DMS 273 (cell line): Measurements from ENCODE around the gene SEC16A.

ENCODE experiments used
- DNase-seq: peaks from one replicate; lab custom pipeline; 2025; ENCODE audit not compliant: unreplicated experiment; lab: John Stamatoyannopoulos, UW

The SEC16A gene

GRCh38 chr9:136482793-136483588 lies at the start of gene SEC16A:
TSS of gene SEC16A (minus strand) at chr9:136483040. CDS start at chr9:136477615, 5,425 bp downstream.
- peak; percentile 100 for DNase-seq

GRCh38 chr9:136531904-136532798 lies 49.3 kb upstream of the SEC16A start:
- DNase-seq: no peak

- DNase-seq: no peak
These were observed 48.5 kb upstream of the SEC16A start for GRCh38 chr9:136531186-136531903.

- DNase-seq: no peak
These were observed 47.7 kb upstream of the SEC16A start for GRCh38 chr9:136530461-136531089.

GRCh38 chr9:136529516-136530460 lies 46.9 kb upstream of the SEC16A start:
- peak; percentile 44 for DNase-seq

- no peak for DNase-seq
These were observed 46.0 kb upstream of the SEC16A start for GRCh38 chr9:136528716-136529341.

DNA sequence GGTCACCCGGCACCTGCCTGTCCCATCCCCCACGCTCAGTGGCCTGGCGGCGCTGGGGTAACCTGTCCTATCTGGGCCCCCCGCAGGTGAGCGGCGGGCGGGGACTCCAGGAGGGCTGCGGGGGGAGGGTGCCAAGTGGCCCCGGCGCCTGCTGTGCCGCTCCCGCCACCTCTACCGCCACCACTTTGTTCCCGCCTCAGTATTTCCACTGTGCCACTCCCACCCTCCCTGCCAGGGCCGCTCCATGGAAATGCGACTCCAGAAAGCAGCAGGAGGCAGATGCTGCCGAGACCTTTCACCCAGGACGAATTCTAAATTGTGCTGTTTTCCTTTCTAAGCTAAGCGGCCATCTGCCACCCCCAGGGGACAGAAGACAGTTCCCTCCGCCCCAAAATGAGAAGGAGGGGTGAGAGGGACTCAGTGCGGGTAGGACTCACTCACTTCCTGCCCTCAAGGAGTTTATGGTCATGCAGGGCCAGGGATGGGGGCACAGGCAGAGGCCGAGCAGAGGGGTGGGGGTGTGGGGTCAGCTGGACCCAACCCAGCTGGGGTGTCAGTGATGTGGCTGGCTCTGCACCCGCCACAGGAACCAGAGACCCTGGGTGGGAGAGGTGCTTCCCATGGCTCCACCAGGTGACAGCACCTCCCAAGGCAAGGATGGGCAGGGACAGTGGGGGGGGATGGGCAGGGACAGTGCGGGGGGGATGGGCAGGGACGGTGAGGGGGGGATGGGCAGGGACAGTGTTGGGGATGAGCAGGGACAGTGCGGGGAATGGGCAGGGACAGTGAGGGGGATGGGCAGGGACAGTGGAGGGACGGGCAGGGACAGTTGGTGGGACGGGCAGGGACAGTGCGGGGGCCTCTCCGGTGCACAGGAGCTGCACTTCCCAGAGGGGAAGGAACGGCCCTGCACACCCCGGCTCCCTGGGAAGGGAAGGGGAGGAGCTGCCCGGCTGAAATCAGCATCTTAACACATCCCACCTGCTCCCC lies 45.2 kb upstream of the SEC16A start:
- DNase-seq: peak; percentile 97

DNA sequence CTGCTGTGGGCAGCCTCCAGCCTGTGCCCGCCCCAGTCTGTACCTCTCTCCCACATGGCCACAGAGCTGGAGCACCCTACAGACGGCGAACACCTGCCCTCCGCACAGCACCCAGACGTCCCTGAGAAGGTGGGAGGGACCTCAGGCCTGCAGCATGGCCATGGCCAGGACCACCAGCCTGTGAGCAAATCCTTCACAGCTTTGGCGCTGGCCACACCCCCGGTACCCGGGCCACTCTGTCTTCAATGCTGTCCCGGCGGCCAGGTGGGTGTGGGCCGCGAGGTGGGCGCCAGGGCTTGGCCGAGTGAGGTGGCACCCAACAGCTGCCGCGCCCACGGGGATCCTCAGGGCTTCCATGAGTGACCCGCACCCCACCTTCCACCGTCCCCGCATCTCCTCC lies 44.3 kb upstream of the SEC16A start:
- peak; percentile 44 for DNase-seq

- DNase-seq: peak; percentile 77
These were observed 43.8 kb upstream of the SEC16A start for GRCh38 chr9:136526625-136527066.

GRCh38 chr9:136525841-136526499 lies 43.1 kb upstream of the SEC16A start:
- peak; percentile 79 for DNase-seq

DNA sequence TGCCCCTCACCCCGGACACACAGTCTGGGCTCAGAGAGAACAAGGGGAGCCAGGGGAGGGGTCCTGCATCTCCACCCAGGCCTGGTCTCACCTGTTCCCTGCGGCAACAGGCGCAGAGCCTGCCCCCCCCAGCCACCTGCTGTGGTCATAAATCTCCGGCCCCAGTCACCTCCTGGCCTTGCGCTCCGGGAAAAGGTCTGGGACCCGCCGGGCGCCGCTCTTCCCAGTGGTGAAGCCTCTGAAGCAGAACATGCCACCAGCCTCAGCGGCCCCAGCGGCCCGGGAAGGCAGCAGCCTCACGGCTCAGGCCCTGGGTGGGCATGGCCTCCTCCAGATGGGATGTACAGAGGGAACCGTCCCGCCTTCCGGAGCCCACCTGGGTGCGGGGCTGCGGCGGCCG lies 42.4 kb upstream of the SEC16A start:
- peak; percentile 64 for DNase-seq

- DNase-seq: no peak
These were observed 39.7 kb upstream of the SEC16A start for GRCh38 chr9:136522314-136523237.

DNA sequence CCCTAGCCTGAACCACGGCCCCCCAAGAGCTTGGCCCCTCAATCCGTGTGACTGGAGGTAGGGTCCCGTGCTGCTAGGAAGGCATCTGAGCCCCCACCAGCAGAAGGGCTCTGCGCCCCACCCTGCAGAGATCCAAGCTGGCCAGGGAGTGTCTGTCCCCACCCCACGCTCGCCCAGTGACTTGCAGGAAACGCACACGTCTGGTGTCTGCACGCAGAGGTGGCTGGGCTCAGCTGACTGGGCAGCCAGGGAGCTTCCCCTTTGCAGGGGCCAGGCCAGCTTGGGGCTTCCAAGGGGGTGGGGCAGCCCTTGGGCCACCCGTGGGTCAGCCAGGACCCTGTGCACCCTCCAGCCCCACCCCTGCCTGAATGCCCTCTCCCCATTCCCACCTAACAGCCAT lies 38.7 kb upstream of the SEC16A start:
- DNase-seq: no peak

- no peak for DNase-seq
These were observed 37.3 kb upstream of the SEC16A start for GRCh38 chr9:136520053-136520540.

DNA sequence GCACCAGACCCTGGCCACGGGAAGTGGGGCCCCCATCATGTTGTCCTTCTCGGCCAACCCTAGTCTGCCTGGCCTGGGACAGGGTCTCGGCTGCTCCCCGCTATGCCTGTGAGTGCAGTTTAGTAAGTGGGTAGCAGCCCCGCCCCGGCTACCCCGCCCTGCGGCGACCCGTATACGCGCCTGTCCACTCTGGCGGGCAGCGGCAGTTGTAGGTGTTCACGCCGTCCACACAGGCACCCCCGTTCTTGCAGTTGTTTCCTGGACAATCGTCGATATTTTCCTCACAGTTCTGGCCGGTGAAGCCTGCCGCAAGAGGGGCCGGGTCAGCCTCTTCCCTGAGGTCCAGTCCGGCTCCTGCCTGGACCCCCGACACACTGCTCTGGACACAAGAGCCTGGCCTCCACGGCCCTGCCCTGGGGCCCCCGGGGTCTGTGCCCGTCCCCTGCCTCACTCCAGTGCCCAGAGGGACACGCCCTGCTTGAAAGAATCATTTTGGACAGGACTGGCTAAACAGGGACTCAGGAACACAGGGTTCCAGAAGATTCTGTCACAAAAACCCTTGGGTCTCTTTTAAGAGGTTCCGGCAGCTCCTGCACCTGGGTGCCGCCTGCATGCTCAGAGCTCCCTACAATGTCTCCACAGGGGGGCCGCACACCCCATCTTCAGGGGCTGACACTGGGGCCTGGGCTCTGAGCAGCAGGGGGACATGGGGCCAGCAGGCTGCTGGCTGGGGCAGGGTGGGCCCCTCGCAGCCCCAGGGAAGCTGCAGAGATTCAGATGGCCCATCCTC lies 36.6 kb upstream of the SEC16A start:
- DNase-seq: no peak
